HFF-Myc (cell line): ENCODE data around the gene LTBP1.
A peak's percentile ranks its signal among the peaks of the same experiment; 100 is the strongest.

ENCODE experiments used
- DNase-seq: peaks from one replicate; pipeline ENCODE4 v3.0.0-alpha.2; 2011; ENCODE audit warnings: low read depth; ENCODE audit errors: extremely low read depth
- H3K4me3 ChIP-seq: replicated peaks from 2 replicates; pipeline ENCODE4 v1.5.1; 2011; ENCODE audit warnings: low read depth, mild to moderate bottlenecking, control low read depth, low read length
- CTCF ChIP-seq: IDR thresholded peaks from 2 replicates; pipeline ENCODE4 v1.5.1; 2012; ENCODE audit warnings: mild to moderate bottlenecking, low read depth, low read length, control low read depth; ENCODE audit errors: missing control alignments

LTBP1 gene

GRCh38 chr2:33272001-33272400 lies 325.2 kb downstream of the LTBP1 start:
- DNase-seq: no peak

GRCh38 chr2:33273479-33273878 lies 326.7 kb downstream of the LTBP1 start:
- DNase-seq: no peak
- no peak for TF ChIP-seq CTCF
- H3K4me3 ChIP-seq: no peak overlapping the region

More at GRCh38 chr2:33272001-33272400, 325.2 kb downstream of the LTBP1 start:
- no peak for TF ChIP-seq CTCF
- H3K4me3 ChIP-seq: no peak overlapping the region

GRCh38 chr2:33274524-33274923 lies 327.8 kb downstream of the LTBP1 start:
- TF ChIP-seq CTCF: no peak
- H3K4me3 ChIP-seq: no peak overlapping the region
- no peak for DNase-seq

- H3K4me3 ChIP-seq: no peak overlapping the region
- no peak for TF ChIP-seq CTCF
- DNase-seq: peak; percentile 40
Measured at GRCh38 chr2:33275689-33276444, 329.1 kb downstream of the LTBP1 start.

GRCh38 chr2:33277002-33277426 lies 330.3 kb downstream of the LTBP1 start:
- no peak for DNase-seq
- TF ChIP-seq CTCF: no peak
- H3K4me3 ChIP-seq: no peak overlapping the region

GRCh38 chr2:33278245-33278943 lies 331.6 kb downstream of the LTBP1 start:
- no peak for DNase-seq
- TF ChIP-seq CTCF: no peak
- no peak overlapping the region for H3K4me3 ChIP-seq
